Activated naive CD8-positive, alpha-beta T cell treated with anti-CD3 and anti-CD28 coated beads for 36 hours (primary cell): Measurements from ENCODE around the gene JAG1. TPM values are rescaled to one million over a fixed set of nuclear protein-coding genes. Genes with fewer than 3 reads are reported as not detected.

ENCODE experiments used
- DNase-seq: peaks from one replicate; pipeline ENCODE4 v3.0.0; 2021
- H3K27ac Mint-ChIP-seq: one replicate; pipeline ENCODE4 v1.8.0; 2022; ENCODE audit warnings: mild to moderate bottlenecking, moderate library complexity, mixed read lengths
- H3K27me3 Mint-ChIP-seq: one replicate; pipeline ENCODE4 v1.8.0; 2022; ENCODE audit warnings: mild to moderate bottlenecking, mixed read lengths
- H3K36me3 Mint-ChIP-seq: one replicate; pipeline ENCODE4 v1.8.0; 2021; ENCODE audit warnings: mild to moderate bottlenecking, mixed read lengths
- H3K4me1 Mint-ChIP-seq: one replicate; pipeline ENCODE4 v1.8.0; 2021; ENCODE audit warnings: mixed read lengths
- H3K4me3 Mint-ChIP-seq: one replicate; pipeline ENCODE4 v1.8.0; 2022; ENCODE audit warnings: mild to moderate bottlenecking, moderate library complexity, mixed read lengths
- H3K9me3 Mint-ChIP-seq: one replicate; pipeline ENCODE4 v1.8.0; 2022; ENCODE audit warnings: mixed read lengths
- total RNA-seq, 2 experiments: library from RNA; stranded (reverse); gene quantifications; one replicate each; pipeline ENCODE4 v1.2.3, GENCODE V29; 2021

Gene JAG1
- total RNA-seq, 2 experiments from 2014 or later, result 0.19 TPM; not detected in 1

GRCh38 chr20:10655720-10656669 is 17.8 kb downstream of the JAG1 start:
- peaks cover 32% of the 10 kb centered on the region for H3K27me3 Mint-ChIP-seq
- no peak overlapping the region for H3K27ac Mint-ChIP-seq
- no peaks in the 10 kb centered on the region for H3K4me1 Mint-ChIP-seq

DNA sequence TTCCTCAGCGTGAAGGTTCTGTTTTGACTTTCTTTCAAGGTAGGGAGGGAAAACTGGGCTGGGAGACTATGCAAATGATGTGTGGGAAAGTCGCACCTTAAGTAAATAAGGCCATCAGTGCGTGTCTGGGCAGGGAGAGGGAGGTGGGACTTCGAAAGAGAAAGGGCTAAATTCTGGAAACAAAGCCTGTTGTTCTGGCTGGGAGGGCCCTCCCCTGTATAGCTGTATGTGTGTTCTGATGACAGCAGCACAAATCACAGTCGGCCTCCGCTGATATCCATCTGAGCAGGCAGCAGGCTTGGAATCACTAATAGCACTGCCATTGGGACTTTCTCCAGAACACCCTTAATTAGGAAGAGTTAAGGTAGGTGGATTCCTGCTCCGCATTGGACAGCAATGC is 19.2 kb downstream of the JAG1 start:
- no peak overlapping the region for H3K27ac Mint-ChIP-seq
- no peak for DNase-seq
- peaks cover 39% of the 10 kb centered on the region for H3K27me3 Mint-ChIP-seq
- no peaks in the 10 kb centered on the region for H3K36me3 Mint-ChIP-seq
- no peak overlapping the region for H3K4me3 Mint-ChIP-seq
- H3K4me1 Mint-ChIP-seq, result no peaks in the 10 kb centered on the region
- H3K9me3 Mint-ChIP-seq, result no peaks in the 10 kb centered on the region

More at GRCh38 chr20:10655720-10656669, 17.8 kb downstream of the JAG1 start:
- Mint-ChIP-seq H3K9me3 (no peaks in the 10 kb centered on the region), H3K4me3 (no peak overlapping the region), H3K36me3 (no peaks in the 10 kb centered on the region)
- no peak for DNase-seq

DNA sequence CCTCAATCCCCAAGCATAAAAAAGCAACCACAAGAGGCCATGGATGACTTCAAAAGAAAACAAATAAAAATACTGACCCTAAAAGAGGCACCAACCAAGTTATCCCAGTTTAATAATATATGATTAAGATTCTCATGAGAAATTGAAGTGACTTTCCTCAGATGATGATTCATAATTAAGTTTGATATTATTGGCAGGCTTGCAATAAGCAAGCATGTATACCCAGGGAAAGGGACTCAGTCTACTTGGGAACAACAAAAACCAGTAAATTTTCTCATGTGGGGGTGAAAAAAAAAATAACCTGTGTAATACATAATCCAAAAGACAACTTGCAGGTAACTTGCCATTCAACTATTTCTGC is 19.6 kb downstream of the JAG1 start:
- Mint-ChIP-seq H3K4me3 (no peak overlapping the region), H3K27me3 (peaks cover 40% of the 10 kb centered on the region), H3K9me3 (no peaks in the 10 kb centered on the region), H3K36me3 (no peaks in the 10 kb centered on the region), H3K4me1 (no peaks in the 10 kb centered on the region), H3K27ac (no peak overlapping the region)
- DNase-seq, result no peak

- Mint-ChIP-seq H3K36me3 (no peaks in the 10 kb centered on the region), H3K9me3 (no peaks in the 10 kb centered on the region), H3K4me3 (no peak overlapping the region), H3K27me3 (peaks cover 40% of the 10 kb centered on the region), H3K4me1 (no peaks in the 10 kb centered on the region), H3K27ac (no peak overlapping the region)
- DNase-seq, result no peak
These were observed 20.1 kb downstream of the JAG1 start for GRCh38 chr20:10653599-10654249.

GRCh38 chr20:10652660-10653261 is 21.0 kb downstream of the JAG1 start:
- Mint-ChIP-seq H3K4me3 (no peak overlapping the region), H3K27me3 (peaks cover 42% of the 10 kb centered on the region)
- DNase-seq, result no peak

GRCh38 chr20:10652185-10652584 is 21.6 kb downstream of the JAG1 start:
- H3K4me3 Mint-ChIP-seq, result no peak overlapping the region

More at GRCh38 chr20:10652660-10653261, 21.0 kb downstream of the JAG1 start:
- H3K4me1 Mint-ChIP-seq, result no peaks in the 10 kb centered on the region
- no peaks in the 10 kb centered on the region for H3K9me3 Mint-ChIP-seq
- H3K36me3 Mint-ChIP-seq, result no peaks in the 10 kb centered on the region
- H3K27ac Mint-ChIP-seq, result no peak overlapping the region

DNA sequence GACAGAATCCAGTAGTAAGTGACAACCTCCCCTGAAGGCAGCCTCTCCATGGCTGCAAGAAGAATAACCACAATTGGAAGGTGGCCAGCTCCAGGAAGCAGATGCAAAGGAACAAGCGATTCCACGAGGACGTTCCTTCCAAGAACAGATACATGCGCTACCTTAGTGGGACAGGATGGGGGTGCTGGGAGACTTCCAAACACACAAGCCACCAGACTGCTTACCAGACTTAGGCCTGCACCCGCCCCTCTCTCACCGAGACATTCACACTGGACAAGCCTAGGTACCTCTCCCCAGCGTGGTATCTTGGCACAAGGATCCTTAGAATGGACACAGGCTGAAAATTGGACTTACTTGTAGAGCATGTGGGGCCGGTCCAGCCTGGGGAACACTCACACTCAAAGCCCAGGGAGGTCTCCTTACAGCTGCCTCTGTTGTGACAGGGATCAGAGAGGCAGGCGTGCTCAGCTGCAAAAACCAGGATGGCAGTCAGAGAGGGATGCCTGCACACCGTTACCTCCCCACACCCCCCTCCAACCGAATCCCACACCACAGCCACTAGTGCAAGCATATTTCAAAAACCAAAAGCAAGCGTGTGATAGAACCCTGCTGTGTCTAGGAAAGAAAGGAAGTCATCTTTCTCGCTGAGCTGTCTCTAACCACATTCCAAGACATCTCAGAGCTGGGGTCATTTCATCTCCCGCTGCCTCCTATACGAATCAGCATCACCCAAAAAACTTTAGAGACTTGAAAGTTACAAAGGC is 22.4 kb downstream of the JAG1 start:
- Mint-ChIP-seq H3K27ac (no peak overlapping the region), H3K4me1 (no peaks in the 10 kb centered on the region), H3K27me3 (peaks cover 45% of the 10 kb centered on the region), H3K36me3 (no peaks in the 10 kb centered on the region), H3K4me3 (no peak overlapping the region), H3K9me3 (no peaks in the 10 kb centered on the region)
- DNase-seq, result no peak

More at GRCh38 chr20:10652185-10652584, 21.6 kb downstream of the JAG1 start:
- no peak overlapping the region for H3K27ac Mint-ChIP-seq
- no peaks in the 10 kb centered on the region for H3K9me3 Mint-ChIP-seq
- no peaks in the 10 kb centered on the region for H3K4me1 Mint-ChIP-seq
- peaks cover 45% of the 10 kb centered on the region for H3K27me3 Mint-ChIP-seq
- no peaks in the 10 kb centered on the region for H3K36me3 Mint-ChIP-seq
- no peak for DNase-seq

DNA sequence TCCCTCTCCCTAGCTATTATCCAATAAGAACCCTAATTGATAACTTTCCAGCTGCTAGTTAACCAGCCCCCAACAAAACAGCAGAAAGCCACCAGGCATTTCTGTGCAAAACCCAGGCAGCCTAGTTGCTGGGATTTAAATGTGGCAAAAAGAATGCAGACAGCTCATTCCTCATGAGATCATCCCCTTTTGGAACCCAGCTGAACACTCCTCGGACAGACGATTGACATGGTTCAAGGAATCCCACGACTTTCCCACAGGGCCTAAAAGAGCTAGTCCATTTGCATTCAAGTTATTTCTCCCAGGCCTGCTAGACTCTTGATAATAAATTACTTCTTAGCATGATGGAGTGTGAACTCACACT is 24.0 kb downstream of the JAG1 start:
- no peak for DNase-seq
- Mint-ChIP-seq H3K4me3 (no peak overlapping the region), H3K9me3 (no peaks in the 10 kb centered on the region), H3K36me3 (no peaks in the 10 kb centered on the region), H3K4me1 (no peaks in the 10 kb centered on the region), H3K27me3 (peaks cover 36% of the 10 kb centered on the region), H3K27ac (no peak overlapping the region)

DNA sequence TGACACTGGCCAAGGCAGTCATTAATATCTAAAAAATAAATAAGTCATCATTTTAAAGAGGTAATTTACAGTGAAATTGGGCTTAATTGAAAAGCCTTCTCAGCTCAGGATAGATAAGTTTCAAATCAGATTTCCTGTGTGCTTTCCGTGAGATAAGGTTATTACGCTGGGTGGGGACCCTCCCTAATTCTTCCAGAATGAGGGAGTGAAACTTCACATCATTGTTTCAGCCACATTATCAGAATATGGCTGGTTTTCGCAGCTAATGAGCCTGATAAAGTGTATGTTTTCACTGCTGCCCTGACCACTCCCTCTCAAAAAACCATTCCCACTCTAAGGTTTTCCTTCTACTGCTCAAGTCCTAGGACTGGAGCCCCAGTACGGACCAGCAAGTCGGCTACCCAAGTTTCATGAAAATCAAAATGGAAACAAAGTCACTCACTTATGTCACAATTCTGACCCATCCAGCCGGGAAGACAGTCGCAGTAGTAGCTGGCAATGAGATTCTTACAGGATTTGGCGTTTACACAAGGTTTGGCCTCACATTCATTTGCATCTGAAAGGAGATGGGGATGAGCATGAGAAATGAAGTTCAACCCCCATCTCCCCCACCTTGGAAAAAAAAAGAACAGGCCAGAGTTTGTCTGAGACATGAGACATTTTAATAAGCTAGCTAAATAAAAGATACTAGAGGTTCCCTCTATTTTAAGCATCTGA is 24.6 kb downstream of the JAG1 start:
- Mint-ChIP-seq H3K36me3 (no peaks in the 10 kb centered on the region), H3K4me3 (no peak overlapping the region), H3K9me3 (no peaks in the 10 kb centered on the region), H3K4me1 (peaks cover under 1% of the 10 kb centered on the region), H3K27me3 (peaks cover 31% of the 10 kb centered on the region), H3K27ac (no peak overlapping the region)
- DNase-seq, result no peak

GRCh38 chr20:10648651-10649050 is 25.1 kb downstream of the JAG1 start:
- Mint-ChIP-seq H3K27me3 (peaks cover 27% of the 10 kb centered on the region), H3K4me3 (no peak overlapping the region), H3K27ac (no peak overlapping the region), H3K4me1 (peaks cover 2% of the 10 kb centered on the region), H3K9me3 (no peaks in the 10 kb centered on the region), H3K36me3 (no peaks in the 10 kb centered on the region)
- no peak for DNase-seq

DNA sequence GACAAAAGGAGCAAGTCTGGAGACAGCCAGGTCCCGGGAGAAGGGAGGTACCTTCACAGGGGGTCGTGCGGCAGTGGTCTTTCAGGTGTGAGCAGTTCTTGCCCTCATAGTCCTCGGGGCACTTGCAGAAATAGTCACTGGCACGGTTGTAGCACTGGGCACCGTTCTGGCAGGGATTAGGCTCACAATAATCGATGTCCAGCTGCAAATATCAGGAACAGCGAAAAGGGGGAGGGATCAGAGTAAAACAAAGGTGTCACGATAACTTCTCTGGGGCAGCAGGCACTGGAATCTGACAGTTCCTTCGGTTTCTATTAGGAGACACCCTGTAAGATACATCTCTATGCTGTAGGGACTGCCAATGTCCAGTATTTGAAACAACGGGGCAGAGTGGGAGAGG is 25.9 kb downstream of the JAG1 start:
- Mint-ChIP-seq H3K27me3 (peaks cover 27% of the 10 kb centered on the region), H3K4me3 (no peak overlapping the region), H3K4me1 (peaks cover 2% of the 10 kb centered on the region), H3K27ac (no peak overlapping the region), H3K36me3 (no peaks in the 10 kb centered on the region), H3K9me3 (no peaks in the 10 kb centered on the region)
- DNase-seq, result no peak

DNA sequence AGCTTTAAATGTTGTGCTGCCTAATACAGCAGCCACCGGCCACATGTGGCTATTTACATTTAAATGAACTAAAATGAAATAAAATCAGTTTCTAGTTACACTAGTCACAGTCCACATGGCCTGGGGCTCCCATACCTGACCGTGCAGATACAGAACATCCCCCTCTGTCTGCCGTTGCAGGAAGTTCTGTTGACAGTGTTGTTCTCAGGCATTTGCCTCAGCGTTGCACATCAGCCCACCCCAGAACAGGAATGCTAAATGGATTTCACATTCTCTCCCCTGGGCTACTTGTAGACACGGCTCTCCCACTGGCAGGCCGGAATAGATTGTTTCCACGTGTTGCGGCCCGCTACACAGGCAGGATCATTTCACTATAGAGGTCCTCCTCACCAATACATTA is 26.3 kb downstream of the JAG1 start:
- Mint-ChIP-seq H3K27me3 (peaks cover 27% of the 10 kb centered on the region), H3K9me3 (no peaks in the 10 kb centered on the region), H3K27ac (no peak overlapping the region), H3K36me3 (no peaks in the 10 kb centered on the region), H3K4me3 (no peak overlapping the region), H3K4me1 (peaks cover 2% of the 10 kb centered on the region)
- DNase-seq, result no peak

DNA sequence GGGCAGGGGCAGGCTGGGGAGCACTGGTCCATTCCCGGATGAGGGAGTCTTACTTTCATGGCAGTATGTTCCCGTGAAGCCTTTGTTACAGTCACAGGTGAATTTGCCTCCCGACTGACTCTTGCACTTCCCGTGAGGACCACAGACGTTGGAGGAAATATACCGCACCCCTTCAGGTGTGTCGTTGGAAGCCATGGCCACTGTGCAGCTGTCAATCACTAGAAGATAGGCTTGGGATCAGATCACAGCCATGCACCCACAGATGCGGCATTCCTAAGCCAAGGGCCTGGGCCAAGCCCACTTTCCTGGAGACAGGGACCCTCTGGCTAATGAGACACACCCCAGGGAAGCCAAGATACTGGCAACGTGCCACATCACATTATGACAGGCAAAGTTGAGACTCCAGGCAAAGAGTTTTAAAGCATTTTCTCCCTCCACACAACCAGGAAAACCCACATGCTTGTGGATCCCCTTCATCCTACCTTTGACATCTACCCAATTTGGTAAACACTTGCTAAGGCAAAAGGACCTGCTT is 26.8 kb downstream of the JAG1 start:
- no peaks in the 10 kb centered on the region for H3K9me3 Mint-ChIP-seq
- no peaks in the 10 kb centered on the region for H3K36me3 Mint-ChIP-seq
- no peak overlapping the region for H3K4me3 Mint-ChIP-seq
- peaks cover 25% of the 10 kb centered on the region for H3K27me3 Mint-ChIP-seq
- H3K27ac Mint-ChIP-seq, result no peak overlapping the region
- no peak for DNase-seq
- peaks cover 2% of the 10 kb centered on the region for H3K4me1 Mint-ChIP-seq

DNA sequence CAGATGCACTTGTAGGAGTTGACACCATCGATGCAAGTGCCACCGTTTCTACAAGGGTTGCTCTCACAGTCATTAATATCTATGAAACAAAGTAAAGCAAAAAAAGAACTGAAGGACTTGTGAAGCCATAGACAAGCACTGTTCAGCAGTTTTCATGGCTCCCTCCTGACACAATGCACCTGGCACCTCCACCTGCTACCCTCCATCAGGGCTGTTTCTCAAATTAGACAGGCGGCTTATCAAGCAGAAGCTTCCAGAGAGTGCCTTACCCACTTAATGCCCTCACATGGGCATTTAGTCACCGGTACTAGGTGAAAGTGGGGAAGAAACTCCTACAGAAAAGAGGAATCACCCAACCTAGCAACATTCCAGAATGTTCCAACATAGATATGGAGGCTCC is 27.8 kb downstream of the JAG1 start:
- no peaks in the 10 kb centered on the region for H3K9me3 Mint-ChIP-seq
- peaks cover 16% of the 10 kb centered on the region for H3K27me3 Mint-ChIP-seq
- peaks cover 2% of the 10 kb centered on the region for H3K4me1 Mint-ChIP-seq
- no peaks in the 10 kb centered on the region for H3K36me3 Mint-ChIP-seq
- no peak for DNase-seq
- no peak overlapping the region for H3K4me3 Mint-ChIP-seq
- H3K27ac Mint-ChIP-seq, result no peak overlapping the region
